GM19025 (cell line): ENCODE data around the gene CNTNAP4.

Experiments used
- ATAC-seq: cut with Tn5 transposase; IDR thresholded peaks from one replicate; pipeline ENCODE4 v1.9.1; 2021; ENCODE audit warnings: mild to moderate bottlenecking, low read depth, moderate library complexity; ENCODE audit not compliant: unreplicated experiment

CNTNAP4 gene

GRCh38 chr16:76276745-76277438 is at the start of gene CNTNAP4:
Gene CNTNAP4 (plus strand): TSS chr16:76277401. CDS start chr16:76277663, 262 bp downstream.
- no peak for ATAC-seq

- ATAC-seq = no peak
Observed at GRCh38 chr16:76228546-76229146, 48.6 kb upstream of the CNTNAP4 start.

GRCh38 chr16:76232704-76233103 is 44.5 kb upstream of the CNTNAP4 start:
- ATAC-seq = no peak

- no peak for ATAC-seq
Observed at GRCh38 chr16:76235025-76235424, 42.2 kb upstream of the CNTNAP4 start.

GRCh38 chr16:76235426-76235825 is 41.8 kb upstream of the CNTNAP4 start:
- no peak for ATAC-seq

- ATAC-seq = no peak
Observed at GRCh38 chr16:76237471-76237870, 39.7 kb upstream of the CNTNAP4 start.

GRCh38 chr16:76241755-76242154 is 35.4 kb upstream of the CNTNAP4 start:
- no peak for ATAC-seq

GRCh38 chr16:76243620-76244019 is 33.6 kb upstream of the CNTNAP4 start:
- ATAC-seq = no peak

GRCh38 chr16:76246587-76246986 is 30.6 kb upstream of the CNTNAP4 start:
- ATAC-seq = no peak

GRCh38 chr16:76265434-76266045 is 11.7 kb upstream of the CNTNAP4 start:
- peak; percentile 70 for ATAC-seq

- ATAC-seq = no peak
Observed at GRCh38 chr16:76268824-76269223, 8.4 kb upstream of the CNTNAP4 start.

GRCh38 chr16:76277460-76278030 is 344 bp downstream of the CNTNAP4 start:
- no peak for ATAC-seq

- ATAC-seq = no peak
Observed at GRCh38 chr16:76278086-76278485, 885 bp downstream of the CNTNAP4 start.

- no peak for ATAC-seq
Observed at GRCh38 chr16:76278980-76279379, 1.8 kb downstream of the CNTNAP4 start.

GRCh38 chr16:76280421-76281215 is 3.4 kb downstream of the CNTNAP4 start:
- ATAC-seq = no peak

GRCh38 chr16:76287466-76287865 is 10.3 kb downstream of the CNTNAP4 start:
- ATAC-seq = no peak

GRCh38 chr16:76292218-76292617 is 15.0 kb downstream of the CNTNAP4 start:
- ATAC-seq = no peak

GRCh38 chr16:76293980-76294379 is 16.8 kb downstream of the CNTNAP4 start:
- ATAC-seq = no peak

- ATAC-seq = no peak
Observed at GRCh38 chr16:76294396-76295214, 17.4 kb downstream of the CNTNAP4 start.

GRCh38 chr16:76297941-76298340 is 20.7 kb downstream of the CNTNAP4 start:
- ATAC-seq = no peak
